Measurements from ENCODE around the gene ELOVL3.

DNA sequence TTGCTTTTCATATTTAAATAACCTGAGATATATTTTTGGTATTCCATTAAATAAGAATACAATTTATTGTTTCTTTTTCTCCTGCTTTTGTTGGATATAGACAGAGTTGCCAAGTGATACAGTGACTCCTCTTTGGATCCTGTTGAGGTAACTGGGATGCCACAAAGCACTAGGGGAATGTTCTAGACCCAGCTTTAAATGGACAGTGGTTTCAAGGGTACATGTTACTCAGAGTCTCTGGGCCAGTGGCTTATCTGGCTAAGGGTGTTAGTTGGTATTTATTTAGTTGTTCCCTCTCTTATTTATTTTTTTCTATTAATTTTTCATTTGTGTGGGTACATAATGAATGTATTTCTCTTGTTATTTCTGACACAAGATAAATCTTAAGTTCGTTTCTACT is 28.3 kb downstream of the ELOVL3 start:
- TF ChIP-seq, protein P1, sequence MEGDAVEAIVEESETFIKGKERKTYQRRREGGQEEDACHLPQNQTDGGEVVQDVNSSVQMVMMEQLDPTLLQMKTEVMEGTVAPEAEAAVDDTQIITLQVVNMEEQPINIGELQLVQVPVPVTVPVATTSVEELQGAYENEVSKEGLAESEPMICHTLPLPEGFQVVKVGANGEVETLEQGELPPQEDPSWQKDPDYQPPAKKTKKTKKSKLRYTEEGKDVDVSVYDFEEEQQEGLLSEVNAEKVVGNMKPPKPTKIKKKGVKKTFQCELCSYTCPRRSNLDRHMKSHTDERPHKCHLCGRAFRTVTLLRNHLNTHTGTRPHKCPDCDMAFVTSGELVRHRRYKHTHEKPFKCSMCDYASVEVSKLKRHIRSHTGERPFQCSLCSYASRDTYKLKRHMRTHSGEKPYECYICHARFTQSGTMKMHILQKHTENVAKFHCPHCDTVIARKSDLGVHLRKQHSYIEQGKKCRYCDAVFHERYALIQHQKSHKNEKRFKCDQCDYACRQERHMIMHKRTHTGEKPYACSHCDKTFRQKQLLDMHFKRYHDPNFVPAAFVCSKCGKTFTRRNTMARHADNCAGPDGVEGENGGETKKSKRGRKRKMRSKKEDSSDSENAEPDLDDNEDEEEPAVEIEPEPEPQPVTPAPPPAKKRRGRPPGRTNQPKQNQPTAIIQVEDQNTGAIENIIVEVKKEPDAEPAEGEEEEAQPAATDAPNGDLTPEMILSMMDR (conservative IDR thresholded peaks at IDR 0.05; ENCODE audit: low read depth, low read length): no peak
- TF ChIP-seq, protein P2, sequence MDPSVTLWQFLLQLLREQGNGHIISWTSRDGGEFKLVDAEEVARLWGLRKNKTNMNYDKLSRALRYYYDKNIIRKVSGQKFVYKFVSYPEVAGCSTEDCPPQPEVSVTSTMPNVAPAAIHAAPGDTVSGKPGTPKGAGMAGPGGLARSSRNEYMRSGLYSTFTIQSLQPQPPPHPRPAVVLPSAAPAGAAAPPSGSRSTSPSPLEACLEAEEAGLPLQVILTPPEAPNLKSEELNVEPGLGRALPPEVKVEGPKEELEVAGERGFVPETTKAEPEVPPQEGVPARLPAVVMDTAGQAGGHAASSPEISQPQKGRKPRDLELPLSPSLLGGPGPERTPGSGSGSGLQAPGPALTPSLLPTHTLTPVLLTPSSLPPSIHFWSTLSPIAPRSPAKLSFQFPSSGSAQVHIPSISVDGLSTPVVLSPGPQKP (IDR thresholded peaks at IDR 0.05; ENCODE audit: borderline replicate concordance, low read depth, low read length): no peak

Data from IMR-90 (cell line).